GM04503 (cell line): ENCODE data around the gene FILIP1L.

Experiments used
- DNase-seq: peaks from one replicate; pipeline ENCODE4 v3.0.0-alpha.2; 2012; ENCODE audit warnings: low read depth

Gene FILIP1L

DNA sequence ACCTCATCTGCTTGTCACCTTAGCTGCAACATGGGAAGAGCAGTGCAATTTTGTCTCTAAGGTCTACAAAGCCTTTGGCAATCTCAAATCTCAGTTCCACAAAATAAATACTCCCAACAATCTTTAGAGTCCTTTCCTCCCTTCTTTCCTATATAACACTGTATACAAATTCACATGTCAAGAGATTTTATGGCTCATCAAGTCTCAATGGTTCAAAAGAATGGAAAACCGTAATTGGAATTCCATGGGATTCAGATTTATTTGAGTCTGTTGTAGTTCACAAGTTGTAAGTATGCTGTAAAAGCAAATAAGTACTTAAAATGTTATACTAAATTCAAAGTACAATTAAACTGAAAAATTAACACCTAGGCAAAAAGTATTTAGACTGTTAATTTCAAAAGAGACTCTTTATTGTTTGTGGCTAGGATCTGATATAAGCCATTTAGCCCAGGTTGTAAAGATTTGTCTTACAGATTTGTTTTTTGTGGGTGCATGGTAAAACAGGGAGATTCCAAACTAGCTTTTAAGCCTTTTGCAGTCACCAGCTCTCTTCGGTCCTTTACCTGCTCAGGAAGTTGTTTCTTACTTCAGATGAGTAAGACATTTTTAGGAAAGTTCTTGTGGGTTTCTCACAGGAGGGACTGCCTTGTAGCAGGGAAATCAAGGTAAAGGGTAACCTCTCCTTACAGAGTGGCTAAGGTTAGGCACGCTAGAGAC is 246.5 kb downstream of the FILIP1L start:
- no peak for DNase-seq

DNA sequence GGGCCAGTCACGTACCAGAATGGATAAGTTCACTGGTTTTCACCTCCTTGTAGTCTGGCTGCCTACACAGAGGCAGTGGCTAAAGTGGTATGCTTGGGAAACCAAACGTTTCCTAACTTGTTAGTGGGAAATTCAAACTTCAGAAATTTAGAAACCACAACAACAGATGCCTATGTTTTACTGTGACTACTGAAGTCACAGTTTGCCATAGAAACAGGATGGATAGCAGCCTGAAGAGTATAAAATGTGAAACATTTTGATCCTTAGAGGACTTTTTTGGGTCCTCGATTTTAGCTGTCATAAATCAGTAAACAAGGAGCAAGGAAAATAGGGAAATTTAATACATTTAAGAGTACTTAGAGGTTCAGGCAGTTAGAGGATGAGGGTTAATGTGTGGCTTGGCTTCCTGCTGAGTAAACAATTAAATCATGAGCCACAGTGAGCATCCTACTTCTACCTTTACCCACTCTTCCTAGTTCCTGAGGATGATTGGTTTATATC is 248.0 kb downstream of the FILIP1L start:
- peak; percentile 91 for DNase-seq

DNA sequence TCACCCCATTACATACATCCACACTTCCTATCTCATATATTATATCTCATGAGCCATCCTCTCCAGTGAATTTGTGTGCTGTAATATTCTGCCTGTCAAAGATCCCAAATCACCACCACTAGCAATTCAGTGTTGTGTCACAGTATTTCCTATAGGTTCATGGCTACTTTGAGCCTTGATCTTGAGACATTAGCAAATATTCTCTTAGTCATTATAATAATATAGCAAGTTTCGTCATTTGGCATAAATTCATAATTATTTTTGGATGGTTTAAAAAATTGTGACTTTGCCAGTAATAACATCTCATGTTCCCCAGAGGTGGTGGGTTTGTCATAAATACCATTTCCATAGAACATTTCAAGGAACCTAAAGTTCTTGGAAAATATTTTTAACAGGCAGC is 249.0 kb downstream of the FILIP1L start:
- DNase-seq: no peak

DNA sequence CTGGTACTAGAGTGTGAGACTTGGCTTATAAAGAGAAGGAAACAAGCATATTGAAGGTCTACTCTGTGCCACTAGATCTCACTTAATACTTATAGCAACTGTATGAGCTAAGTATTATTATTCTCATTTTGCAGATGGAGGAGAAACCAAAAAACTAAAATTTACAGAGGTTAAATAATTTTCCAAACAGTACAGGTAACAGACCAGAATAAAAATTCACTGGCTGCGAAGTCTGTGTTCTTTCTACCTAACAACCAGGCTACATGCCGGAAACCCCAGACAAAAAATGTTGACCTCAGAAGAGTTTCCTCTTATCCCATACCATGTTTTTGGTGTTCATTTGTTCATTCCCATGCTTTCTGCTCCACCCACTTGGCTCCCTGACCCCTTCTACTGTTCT is 250.0 kb downstream of the FILIP1L start:
- no peak for DNase-seq

DNA sequence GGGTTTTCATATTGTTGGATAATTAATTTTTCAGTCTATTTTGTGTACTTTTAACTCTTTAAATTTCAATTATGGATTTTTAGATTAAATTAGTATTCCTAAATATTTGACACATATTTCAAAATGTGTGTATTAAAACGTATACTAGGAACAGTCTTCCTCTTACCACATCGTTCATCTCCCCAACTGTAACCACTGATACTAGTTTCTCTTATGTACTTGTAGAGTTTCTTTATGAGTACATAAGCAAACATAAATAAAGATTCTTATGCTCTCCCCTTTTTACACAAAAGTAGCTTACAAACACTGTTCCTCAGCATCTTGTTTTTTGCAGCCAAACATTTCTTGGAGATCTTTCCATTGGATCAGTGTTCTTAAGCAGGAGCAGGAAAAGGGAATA is 250.7 kb downstream of the FILIP1L start:
- DNase-seq: no peak

DNA sequence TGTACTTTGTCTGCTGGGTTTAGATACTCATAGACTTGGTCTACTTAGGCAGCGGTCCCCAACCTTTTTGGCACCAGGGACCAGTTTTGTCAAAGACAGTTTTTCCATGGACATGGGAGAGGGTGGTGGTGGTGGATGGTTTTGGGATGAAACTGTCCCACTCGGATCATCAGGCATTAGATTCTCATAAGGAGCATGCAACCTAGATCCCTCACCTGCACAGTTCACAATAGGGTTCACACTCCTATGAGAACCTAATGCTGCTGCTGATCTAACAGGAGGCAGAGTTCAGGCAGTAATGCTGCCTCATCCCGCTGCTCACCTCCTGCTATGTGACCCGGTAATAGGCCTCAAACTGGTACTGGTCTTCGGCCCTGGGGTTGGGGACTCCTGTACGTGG is 251.3 kb downstream of the FILIP1L start:
- DNase-seq: no peak

DNA sequence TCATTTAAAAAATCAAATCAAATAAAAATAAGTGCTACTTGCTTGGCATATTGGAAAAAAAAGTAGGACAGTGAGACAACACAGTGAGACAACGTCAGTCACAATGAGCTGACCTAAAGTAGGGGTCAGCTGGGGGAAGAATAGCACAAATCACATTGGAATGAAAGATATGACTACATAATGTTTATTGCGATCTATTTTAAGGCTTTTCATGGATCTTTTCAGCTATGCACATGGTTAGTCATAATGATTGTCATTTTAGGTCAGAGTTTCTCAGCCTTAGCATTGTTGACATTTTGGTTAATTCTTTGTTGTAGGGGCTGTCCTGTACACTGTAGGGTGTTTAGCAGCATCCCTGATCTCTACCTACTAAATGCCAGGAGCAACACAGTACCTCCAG is 252.1 kb downstream of the FILIP1L start:
- peak; percentile 78 for DNase-seq

DNA sequence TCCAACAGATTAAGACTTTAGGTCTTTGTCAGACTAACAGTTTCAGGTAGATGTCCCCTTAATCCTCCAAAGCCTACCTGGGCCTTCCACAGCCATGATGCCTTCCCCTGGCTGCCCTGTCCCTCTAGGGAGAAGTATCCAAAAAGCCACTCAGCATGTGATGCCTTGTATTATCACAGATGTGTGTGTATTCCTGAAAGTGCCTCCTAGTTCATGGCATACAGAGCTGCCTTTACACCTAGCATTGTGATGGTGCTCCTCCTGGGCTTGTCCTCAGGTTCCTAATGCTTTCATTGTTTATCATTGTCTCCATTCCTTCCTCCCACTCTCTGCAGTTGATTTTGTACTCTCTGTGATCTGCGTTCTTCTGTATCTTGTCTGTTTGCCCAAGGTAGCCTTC is 253.1 kb downstream of the FILIP1L start:
- DNase-seq: no peak

DNA sequence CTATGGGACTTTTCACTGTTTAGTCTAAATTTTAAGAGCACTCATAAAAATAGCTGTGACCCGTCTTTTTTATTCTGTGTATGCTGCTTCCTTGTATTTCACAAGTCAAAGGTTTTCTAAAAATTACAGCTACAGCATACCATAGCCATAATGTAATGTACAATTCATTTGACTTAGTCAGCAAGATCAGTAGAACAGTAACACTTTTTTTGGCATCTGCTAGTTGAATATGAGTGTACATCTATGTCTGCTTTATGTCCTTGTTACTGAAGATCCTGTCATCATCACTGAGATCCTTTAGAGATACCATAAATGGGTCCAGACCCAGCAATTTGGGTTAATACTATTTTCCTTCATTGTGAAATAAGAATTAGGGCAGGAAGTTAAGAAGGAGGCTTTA is 254.5 kb downstream of the FILIP1L start:
- peak; percentile 97 for DNase-seq

DNA sequence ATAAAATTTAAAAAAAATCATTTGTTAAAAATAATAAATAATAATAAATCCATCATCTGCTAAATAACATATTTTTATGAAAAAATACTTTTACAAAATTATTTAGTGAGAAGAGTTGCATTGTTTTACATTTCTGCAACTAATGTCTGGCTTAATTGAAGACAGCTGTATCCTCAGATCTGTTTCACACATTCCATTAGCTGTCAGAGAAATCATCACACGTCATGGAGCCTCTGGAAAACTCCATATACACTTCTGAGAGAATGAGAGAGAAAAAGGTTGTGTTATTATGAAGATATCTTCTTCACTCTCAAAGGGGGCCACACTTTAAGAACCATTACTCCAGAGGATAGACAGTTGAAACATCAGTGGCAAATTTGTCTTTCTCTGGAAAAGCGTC is 255.8 kb downstream of the FILIP1L start:
- DNase-seq: no peak

DNA sequence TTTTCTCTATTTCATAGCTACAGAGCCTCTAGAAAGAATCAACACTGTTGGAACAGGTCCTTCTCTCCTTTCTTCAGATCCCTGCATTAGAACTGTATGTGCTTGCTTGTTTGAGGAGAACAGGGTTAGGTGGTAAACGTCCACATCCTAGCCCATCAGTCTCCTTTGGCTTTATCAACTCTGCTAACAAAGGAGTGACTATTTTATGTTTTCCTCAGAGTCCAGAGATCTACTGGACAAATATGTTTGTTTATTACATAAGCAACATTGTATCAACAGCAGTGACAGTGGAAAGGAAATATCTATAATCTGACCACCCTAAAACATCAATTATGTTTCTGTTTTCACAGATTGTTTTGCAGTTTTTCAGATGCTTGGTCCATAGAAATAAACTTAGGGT is 257.0 kb downstream of the FILIP1L start:
- no peak for DNase-seq

DNA sequence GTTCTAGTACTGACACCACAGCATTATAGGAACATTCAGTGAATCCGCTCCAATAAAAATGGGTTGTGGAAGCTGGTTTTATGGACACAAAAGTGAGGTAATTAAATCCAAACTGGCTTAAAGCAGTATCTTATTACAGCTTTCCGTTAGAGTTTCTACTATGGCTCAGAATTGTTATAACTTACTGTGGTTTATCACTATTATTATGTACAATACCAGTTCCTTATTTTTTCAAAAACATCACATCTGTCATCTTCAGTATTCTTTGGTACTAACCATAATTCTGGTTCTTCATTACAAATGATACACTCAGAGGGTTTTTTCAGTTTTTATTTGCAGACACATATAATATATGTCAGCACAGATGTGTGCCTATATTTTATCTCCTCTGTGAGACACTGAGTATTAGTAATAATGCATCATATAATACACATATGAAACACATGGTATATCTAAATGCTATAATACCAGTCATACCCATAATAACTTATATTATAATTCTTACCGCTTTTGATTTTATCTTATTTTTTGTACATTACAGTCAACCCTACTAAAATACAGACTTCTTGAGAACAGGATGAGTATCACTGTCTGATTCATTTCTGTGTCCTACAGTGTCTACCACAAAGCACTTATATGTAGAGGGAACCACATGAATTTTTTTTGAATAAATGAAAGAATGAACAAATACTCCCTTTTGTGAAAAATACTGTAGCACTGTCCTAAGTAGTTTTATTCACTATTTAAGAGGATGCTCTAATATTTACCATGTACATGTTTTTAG is 257.7 kb downstream of the FILIP1L start:
- DNase-seq: no peak

DNA sequence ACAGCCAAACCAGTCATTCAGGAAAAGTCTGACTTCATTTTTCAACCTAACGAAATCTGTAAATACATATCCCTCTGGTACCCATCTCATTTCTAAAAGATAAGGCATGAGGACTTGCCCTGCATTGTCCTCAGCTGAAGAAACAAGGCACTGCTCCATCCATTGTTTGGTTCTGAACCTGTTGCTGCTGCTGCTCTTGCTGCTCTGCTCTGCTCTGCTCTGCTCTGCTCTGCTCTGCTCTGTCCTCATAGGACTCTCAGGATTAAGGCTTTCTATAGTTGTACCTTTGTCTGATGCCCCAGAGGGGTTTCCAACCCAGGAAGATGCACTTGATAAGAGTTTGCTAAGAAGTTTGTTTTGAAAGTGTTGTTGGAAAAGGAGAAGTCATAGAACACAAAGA is 258.4 kb downstream of the FILIP1L start:
- DNase-seq: no peak

DNA sequence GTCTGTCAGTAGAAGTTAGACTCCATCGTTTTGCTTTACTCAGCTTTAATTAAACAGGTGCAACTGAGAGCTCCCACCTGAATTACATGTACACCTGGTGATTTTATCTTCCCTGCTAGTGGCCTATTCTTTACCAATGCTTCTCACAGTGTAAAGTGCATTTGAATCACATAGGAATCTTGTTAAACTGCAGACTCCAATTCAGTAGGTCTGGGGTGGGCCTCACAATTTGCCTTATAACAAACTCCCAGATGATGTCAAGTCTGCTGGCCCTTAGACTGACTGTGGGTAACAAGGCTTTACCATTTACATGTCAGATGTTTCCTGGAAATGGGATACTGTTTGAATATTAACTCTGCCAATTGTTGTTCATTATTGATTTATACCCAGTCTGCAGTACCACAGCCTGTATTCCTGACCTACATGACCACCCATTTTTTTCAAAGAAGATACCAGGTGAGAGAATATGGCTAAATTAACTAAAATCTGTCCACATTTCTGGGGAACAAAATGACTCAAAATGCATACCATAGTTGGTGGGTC is 259.5 kb downstream of the FILIP1L start:
- no peak for DNase-seq

DNA sequence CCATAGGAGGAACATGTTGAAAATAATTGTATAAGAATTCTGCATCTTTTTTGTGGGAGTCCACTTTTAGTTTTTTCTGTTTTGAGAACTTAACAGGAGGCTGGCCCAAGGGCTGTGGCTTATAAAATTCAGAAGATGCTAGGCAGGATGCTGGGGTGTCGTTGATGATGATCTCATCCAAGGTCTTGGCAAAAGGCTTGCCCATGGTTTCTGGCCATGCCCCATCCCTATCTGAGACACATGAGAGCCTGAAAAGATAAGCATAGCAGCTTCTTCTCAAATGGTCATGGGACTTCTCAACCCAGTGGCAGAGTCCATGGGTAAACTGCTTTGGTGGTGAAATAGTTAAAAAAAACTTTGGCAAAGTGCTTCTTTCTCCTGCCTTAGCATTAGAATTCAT is 261.4 kb downstream of the FILIP1L start:
- DNase-seq: no peak

DNA sequence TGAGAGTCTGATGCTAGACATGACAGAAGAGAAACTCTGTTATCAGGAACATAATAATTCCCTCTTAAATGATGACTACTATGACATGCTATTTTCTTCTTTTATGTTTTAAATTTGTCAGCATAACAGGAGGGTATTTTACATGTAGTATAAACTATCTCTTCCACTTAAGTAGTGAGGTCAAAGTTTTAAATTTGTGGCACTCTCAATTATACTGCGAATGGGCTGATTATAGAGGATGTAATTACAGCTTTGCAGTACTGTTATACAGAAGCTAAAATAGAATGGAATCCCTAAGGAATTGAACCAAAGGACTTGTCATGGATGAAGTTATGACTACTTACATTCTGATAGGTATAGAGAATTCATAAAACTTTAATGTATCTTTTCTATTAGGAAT is 262.3 kb downstream of the FILIP1L start:
- DNase-seq: no peak

DNA sequence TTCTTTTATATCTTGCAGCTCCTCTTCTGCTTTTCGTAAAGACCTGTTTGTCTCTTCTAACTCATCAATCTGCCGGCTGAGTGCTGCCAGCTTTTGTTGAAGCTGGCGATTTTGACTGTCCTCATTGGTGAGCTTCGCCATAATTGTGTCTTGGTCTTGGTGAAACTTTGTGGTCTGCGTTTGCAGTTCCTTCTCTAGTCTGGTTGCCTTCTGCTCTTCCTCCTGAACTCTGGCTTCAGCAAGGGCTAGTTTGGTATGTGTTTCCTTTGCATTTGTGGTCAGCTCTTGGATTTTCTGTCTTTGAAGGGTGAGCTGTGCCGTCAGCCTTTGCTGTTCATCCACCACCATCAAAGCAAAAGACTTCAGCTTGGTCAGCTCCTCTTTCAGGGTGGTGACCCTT is 263.7 kb downstream of the FILIP1L start:
- DNase-seq: no peak

DNA sequence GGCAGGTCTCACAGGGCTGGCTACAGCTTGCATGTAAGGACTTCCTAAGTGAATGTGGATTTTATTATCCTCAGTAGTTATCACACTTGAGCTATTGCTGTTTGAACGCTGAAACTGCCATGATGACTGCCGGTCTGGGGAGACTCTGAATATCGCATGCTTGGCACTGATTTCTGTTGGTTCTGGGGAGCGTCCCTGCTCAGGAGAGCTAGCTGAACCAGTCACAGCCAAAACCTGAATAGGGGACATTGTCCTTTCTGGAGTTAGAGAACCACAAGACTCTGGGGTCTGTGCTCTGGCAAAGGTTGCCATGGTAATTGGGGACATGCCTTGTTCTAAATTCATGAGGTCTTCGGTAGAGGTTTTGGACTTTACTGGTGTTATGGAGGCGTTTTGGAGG is 265.9 kb downstream of the FILIP1L start:
- DNase-seq: no peak

DNA sequence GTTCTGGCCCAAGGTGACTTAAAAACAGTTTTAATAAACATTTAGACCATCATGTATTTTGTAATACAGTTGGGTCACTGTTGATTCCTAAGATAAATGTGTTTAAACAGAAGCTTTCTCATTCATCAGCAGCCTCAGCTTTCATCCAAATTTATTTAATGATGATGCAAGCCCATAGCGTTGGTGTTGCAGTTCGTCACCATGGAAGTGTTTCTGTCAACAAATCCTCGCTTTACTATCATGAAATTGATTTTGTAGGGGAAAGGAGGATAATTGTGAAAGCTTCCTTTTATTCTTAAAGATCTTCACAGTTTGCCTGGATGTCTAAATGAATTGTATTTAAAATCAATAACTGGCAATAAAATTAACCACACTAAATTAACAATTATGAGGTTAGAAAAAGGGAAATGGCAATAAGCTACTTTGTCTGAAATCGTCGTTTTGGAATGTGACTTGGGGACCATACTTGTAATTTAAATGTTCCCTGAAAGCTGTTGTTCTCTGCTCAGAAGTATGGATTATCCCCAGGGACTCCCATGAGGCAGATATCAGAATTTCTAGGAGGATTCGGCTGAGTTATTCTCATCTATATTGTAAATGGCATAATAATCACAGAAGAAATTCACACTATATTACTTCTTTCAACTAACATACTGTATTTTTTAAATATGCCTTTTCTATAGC is 267.7 kb downstream of the FILIP1L start:
- DNase-seq: peak; percentile 55

DNA sequence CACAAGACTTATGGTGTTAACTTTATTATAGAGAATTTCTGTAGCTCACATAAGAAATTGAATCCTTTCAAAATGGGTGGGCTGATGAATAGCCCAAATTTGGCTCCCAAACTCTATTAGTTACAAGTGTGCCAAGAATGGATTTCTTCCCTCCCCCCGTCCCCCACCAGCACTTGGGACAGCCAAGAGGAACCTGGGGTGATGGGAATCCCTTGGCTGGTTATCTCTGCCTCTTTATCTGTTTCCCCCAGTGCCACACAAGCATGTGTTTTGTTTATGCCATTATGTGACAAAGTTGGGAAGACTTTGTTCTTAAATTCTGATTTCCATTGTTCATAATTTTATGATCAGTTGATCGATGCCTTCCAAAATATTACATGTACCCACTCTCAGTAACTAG is 268.3 kb downstream of the FILIP1L start:
- DNase-seq: no peak

DNA sequence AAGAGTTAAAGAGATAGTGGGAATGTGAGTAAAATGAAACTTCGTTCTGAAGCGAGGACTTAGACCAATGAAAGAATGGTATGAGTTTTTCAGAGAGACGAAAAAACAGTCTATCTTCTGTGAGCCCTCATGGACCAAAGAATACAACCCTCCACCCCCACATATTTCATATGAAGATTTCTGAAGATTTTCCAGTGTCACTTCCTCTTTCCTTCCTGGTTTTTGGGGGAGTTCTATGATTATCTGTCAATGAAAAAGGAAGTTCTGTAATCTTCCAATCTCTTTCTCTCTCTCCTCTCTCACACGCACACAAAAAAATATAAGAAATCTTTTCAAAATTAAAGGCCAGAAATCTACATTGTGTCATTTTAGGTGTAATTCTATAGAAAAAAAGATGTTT is 269.0 kb downstream of the FILIP1L start:
- no peak for DNase-seq

DNA sequence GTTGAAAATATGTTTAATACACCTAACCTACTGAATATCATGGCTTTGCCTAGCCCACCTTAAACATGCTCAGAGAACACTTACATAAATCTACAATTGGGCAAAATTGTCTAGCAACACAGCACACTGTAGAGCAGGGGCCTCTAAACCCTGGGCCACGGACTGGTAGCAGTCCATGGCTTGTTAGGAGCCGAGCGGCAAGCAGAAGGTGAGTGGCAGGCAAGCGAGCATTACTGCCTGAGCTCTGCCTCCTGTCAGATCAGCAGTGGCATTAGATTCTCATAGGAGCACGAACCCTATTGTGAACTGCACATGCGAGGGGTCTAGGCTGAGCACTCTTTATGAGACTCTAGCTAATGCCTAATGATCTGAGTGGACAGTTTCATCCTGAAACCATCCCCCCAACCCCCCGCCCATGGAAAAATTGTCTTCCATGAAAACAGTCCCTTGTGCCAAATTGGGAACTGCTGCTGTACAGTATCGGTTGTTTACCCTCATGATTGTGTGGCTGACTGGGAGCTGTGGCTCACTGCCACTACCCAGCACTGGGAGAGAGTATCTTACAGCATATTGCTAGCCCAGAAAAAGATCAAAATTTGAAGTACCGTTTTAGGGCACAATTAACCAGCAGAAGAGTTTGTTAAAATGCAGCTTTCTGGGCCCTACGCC is 270.6 kb downstream of the FILIP1L start:
- DNase-seq: no peak
